Subcutaneous adipose tissue (tissue), 4 donors: ENCODE results near the gene CMPK2. TPM values are rescaled to one million over a fixed set of nuclear protein-coding genes. Genes with fewer than 3 reads are reported as not detected.

Experiments
- total RNA-seq, 4 donors: library from RNA; depleted of rRNA; stranded (reverse); fragments of >200 nt; gene quantifications; one replicate each; pipeline ENCODE4 v1.1.0, GENCODE V29; 2016
- TF ChIP-seq, protein P1 (sequence below): fragments of 450-650 bp; IDR thresholded peaks from one replicate; pipeline ENCODE4 v1.5.1; 2016; ENCODE audit warnings: low read depth, mild to moderate bottlenecking, control low read depth, antibody characterized with exemption, moderate library complexity

CMPK2 gene
- 10 to 100 TPM in 1 of 4 donors, 1 to 10 TPM in 3; 2.4 to 17.1 (median 4.8) TPM for total RNA-seq

GRCh38 chr2:6865346-6866274 lies at the start of gene CMPK2:
Gene CMPK2 (minus strand): TSS chr2:6865907. CDS start chr2:6865696, 211 bp downstream.
- TF ChIP-seq, protein P1, sequence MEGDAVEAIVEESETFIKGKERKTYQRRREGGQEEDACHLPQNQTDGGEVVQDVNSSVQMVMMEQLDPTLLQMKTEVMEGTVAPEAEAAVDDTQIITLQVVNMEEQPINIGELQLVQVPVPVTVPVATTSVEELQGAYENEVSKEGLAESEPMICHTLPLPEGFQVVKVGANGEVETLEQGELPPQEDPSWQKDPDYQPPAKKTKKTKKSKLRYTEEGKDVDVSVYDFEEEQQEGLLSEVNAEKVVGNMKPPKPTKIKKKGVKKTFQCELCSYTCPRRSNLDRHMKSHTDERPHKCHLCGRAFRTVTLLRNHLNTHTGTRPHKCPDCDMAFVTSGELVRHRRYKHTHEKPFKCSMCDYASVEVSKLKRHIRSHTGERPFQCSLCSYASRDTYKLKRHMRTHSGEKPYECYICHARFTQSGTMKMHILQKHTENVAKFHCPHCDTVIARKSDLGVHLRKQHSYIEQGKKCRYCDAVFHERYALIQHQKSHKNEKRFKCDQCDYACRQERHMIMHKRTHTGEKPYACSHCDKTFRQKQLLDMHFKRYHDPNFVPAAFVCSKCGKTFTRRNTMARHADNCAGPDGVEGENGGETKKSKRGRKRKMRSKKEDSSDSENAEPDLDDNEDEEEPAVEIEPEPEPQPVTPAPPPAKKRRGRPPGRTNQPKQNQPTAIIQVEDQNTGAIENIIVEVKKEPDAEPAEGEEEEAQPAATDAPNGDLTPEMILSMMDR = no peak

GRCh38 chr2:6915399-6915798 lies 49.7 kb upstream of the CMPK2 start:
- TF ChIP-seq, protein P1 = no peak

GRCh38 chr2:6914828-6915227 lies 49.1 kb upstream of the CMPK2 start:
- TF ChIP-seq, protein P1 = no peak

DNA sequence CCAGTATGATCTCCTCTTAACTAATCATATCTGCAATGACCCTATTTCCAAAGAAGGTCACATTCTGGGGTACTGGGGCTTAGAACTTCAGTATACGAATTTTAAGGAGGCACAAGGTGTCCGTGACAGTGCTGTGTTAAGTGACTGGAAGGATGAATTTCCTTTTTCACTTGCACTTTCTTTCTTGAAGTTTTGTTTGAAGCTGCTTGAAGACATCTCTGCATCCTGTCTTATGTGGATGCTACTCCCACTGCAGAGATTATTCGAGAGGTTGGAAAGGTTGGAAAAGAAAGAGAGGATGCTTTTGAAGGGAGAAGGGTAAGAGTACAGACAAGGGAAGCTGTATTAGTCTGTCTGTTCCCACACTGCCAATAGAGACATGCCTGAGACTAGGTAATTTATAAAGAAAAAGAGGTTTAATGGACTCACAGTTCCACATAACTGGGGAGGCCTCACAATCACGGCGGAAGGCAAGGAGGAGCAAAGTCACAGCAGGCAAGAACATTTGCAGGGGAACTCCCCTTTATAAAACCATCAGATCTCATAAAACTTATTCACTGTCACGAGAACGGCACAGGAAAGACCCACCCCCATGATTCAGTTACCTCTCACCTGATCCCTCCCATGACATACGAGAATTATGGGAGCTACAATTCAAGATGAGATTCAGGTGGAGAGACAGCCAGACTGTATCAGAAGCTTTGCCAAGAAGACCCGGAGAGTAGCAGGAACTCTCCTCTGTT lies 47.9 kb upstream of the CMPK2 start:
- TF ChIP-seq, protein P1 = no peak

GRCh38 chr2:6911721-6912120 lies 46.0 kb upstream of the CMPK2 start:
- TF ChIP-seq, protein P1 = no peak

DNA sequence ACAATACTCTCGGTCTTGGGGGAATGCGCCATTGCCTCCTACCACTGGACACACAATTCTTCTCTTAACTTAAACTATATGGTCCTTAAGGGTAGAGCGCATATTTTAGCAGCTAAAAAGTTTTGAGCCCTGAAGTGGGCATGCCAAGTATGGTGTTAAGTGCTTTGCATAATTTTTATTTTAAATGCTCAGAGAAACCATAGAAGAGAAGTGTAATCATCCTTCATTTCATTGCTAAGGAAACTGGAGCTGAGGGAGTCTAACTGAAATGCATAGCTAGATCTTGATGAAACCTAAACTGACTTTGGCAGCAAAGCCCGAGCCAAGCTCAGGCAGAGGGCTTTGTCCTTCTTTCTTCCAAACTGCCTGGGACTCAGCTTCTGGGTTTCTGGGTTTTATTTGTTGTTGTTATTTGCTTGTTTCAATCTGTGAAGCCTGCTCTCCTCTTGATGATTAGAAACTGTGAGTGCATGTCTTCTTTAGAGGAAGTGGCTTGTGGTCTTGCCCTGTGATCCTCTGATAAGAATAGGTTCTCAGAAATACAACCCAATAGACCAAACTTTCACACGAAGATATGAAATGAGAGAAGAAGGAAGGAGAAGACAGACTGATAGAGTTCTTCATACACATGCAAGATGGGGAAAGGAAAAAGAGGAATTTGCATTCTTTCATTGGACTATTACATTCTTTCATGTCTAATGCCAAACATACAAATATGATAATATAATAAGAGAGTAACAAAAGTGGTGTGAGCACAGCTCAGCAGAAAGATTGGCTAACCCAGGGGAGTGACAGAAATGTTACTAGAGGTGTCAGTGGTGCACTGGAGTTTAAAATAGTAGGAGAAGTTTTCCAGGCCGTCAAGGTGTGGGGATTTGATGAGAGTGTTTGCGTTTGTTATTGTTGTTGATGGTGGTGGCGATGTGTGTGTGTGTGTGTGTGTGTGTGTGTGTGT lies 44.0 kb upstream of the CMPK2 start:
- TF ChIP-seq, protein P1 = no peak
